Karpas-422 (cell line): ENCODE data around the gene KLHL30. TPM values are rescaled to one million over a fixed set of nuclear protein-coding genes. Genes with fewer than 3 reads are reported as not detected.

Source experiments
- DNase-seq: peaks from one replicate; pipeline ENCODE4 v3.0.0-alpha.2; 2015
- H2AFZ ChIP-seq: fragments of 200-600 bp; sonication (generic); 2 replicates; pipeline ENCODE4 v1.6.1; 2014; ENCODE audit warnings: antibody characterized with exemption, low read length, mixed read lengths
- H3K27ac ChIP-seq: fragments of 200-600 bp; sonication (generic); 2 replicates; pipeline ENCODE4 v1.5.1; 2014; ENCODE audit warnings: mild to moderate bottlenecking, low read length, moderate library complexity
- H3K27me3 ChIP-seq: fragments of 200-600 bp; sonication (generic); 2 replicates; pipeline ENCODE4 v1.6.1; 2014; ENCODE audit warnings: low read length, mixed read lengths
- H3K36me3 ChIP-seq: fragments of 200-600 bp; sonication (generic); 2 replicates; pipeline ENCODE4 v1.6.1; 2014; ENCODE audit warnings: low read length, mixed read lengths; ENCODE audit not compliant: insufficient read depth
- H3K4me1 ChIP-seq: fragments of 200-600 bp; sonication (generic); 2 replicates; pipeline ENCODE4 v1.6.1; 2014; ENCODE audit warnings: mild to moderate bottlenecking, low read length, mixed read lengths
- H3K4me2 ChIP-seq: fragments of 200-600 bp; sonication (generic); 2 replicates; pipeline ENCODE4 v1.6.1; 2014; ENCODE audit warnings: low read length, low read depth, mild to moderate bottlenecking; ENCODE audit not compliant: poor library complexity, severe bottlenecking
- H3K4me3 ChIP-seq: fragments of 200-600 bp; sonication (generic); 2 replicates; pipeline ENCODE4 v1.5.1; 2014; ENCODE audit warnings: mild to moderate bottlenecking, antibody characterized with exemption, low read length, mixed read lengths
- H3K79me2 ChIP-seq: fragments of 200-600 bp; sonication (generic); 2 replicates; pipeline ENCODE4 v1.6.1; 2014; ENCODE audit warnings: mild to moderate bottlenecking, low read length, mixed read lengths
- H3K9ac ChIP-seq: fragments of 200-600 bp; sonication (generic); 2 replicates; pipeline ENCODE4 v1.6.0; 2014; ENCODE audit warnings: low read length
- H3K9me2 ChIP-seq: fragments of 200-600 bp; sonication (generic), shearing (Covaris generic); replicated peaks from 2 replicates; pipeline ENCODE4 v1.6.0; 2014; ENCODE audit warnings: mild to moderate bottlenecking, low read length, moderate library complexity; ENCODE audit not compliant: insufficient read depth
- H3K9me3 ChIP-seq: fragments of 300-700, 200-600 bp; sonication (generic); 2 replicates; pipeline ENCODE4 v1.6.1; 2014; ENCODE audit warnings: low read length, mixed read lengths
- H4K20me1 ChIP-seq: fragments of 200-600 bp; sonication (generic); 2 replicates; pipeline ENCODE4 v1.6.1; 2014; ENCODE audit warnings: mild to moderate bottlenecking, antibody characterized with exemption, low read length, low read depth; ENCODE audit not compliant: insufficient read depth
- total RNA-seq: library from RNA; depleted of rRNA; stranded (reverse); fragments of >200 nt; shearing (Covaris generic); gene quantifications from 2 replicates; pipeline ENCODE4 v1.2.3, GENCODE V29; 2014; ENCODE audit warnings: low replicate concordance

The KLHL30 gene
- total RNA-seq, 1 experiment from 2014 or later, result not detected

DNA sequence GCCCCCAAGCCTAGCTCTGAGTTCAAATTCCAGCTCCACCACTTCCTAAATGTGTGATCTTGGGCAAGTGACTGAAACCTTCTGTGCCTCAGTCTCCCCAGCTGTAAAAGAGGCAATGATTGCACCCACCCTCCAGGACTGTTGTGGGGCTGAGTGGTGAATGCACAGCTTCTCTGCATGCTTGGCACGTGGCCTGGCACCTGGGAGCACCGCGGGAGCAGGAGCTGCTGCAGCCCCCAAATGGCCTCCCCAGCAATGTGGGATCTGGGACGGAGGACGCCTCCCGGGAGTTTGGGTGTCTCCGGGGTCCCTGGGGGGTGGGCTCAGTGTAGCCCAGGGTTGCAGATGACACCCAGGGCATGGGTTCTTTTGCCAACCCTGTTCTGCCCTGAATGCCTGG lies 1.6 kb downstream of the KLHL30 start:
- Histone ChIP-seq H3K27ac (no peak overlapping the region), H2AFZ (no peak overlapping the region), H3K36me3 (no peaks in the 10 kb centered on the region), H3K27me3 (no peaks in the 10 kb centered on the region), H3K4me3 (no peak overlapping the region), H3K79me2 (no peaks in the 10 kb centered on the region), H3K4me2 (no peak overlapping the region), H4K20me1 (no peaks in the 10 kb centered on the region), H3K9ac (no peak overlapping the region), H3K4me1 (peaks cover 16% of the 10 kb centered on the region), H3K9me2 (no peaks in the 10 kb centered on the region), H3K9me3 (no peaks in the 10 kb centered on the region)
- no peak for DNase-seq

DNA sequence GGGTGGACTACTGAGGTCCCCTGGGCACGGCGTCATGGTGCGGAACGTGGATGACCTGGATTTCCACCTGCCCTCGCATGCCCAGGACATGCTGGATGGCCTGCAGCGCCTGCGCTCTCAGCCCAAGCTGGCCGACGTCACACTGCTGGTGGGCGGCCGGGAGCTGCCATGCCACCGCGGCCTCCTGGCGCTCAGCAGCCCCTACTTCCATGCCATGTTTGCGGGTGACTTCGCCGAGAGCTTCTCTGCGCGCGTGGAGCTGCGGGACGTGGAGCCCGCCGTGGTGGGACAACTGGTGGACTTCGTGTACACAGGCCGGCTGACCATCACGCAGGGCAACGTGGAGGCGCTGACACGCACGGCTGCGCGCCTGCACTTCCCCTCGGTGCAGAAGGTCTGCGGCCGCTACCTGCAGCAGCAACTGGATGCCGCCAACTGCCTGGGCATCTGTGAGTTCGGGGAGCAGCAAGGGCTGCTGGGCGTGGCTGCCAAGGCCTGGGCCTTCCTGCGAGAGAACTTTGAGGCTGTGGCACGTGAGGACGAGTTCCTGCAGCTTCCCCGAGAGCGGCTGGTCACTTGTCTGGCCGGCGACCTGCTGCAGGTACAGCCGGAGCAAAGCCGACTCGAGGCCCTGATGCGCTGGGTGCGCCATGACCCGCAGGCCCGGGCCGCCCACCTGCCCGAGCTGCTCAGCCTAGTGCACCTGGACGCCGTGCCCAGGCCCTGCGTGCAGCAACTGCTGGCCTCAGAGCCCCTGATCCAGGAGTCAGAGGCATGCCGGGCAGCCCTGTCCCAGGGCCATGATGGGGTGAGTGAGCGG lies 2.5 kb downstream of the KLHL30 start:
- Histone ChIP-seq H2AFZ (no peak overlapping the region), H4K20me1 (no peaks in the 10 kb centered on the region), H3K4me2 (no peak overlapping the region), H3K9me2 (no peaks in the 10 kb centered on the region), H3K4me1 (peaks cover 16% of the 10 kb centered on the region), H3K9me3 (no peaks in the 10 kb centered on the region), H3K27me3 (no peaks in the 10 kb centered on the region), H3K9ac (no peak overlapping the region), H3K79me2 (no peaks in the 10 kb centered on the region), H3K27ac (no peak overlapping the region), H3K36me3 (no peaks in the 10 kb centered on the region), H3K4me3 (no peak overlapping the region)
- no peak for DNase-seq

DNA sequence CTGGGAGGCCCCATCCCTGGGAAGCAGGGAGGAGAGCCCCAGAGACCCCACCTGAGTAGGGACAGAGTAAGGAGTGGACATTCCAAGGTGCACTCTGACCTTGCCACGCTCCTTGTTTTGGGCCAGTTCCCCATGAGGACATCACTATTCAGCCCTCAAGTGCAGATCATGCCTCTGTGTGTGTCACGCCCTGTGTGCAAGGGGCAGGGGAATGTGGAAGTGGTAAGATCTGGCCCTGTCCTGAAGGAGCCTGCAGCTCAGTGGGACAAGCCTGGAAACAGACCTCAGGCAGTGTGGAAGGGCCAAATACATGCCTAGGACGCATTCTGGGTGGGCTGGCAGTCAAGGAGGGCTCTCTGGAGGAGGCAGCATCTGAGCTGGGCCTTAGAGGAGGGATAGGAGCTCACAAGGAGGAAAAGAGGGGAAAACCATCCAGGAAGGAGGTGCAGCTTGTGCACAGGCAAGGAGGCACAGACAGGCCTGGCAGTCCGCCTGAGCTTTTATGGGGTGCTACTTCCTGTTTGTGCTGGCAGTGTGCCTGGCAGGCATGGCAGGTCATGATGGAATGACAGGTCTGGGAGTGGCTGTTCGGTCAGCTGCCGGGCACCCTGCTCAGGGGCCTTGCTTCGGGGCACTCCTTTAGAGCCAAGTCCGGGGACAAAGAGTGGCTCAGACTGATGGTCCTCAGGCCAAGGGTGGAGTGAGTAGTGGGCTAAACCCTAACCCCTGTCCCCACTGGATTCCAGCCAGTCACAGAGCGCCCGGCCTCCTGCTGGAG lies 3.3 kb downstream of the KLHL30 start:
- Histone ChIP-seq H2AFZ (no peak overlapping the region), H3K27me3 (no peaks in the 10 kb centered on the region), H3K9me2 (no peaks in the 10 kb centered on the region), H3K4me1 (peaks cover 16% of the 10 kb centered on the region), H3K4me2 (no peak overlapping the region), H3K4me3 (no peak overlapping the region), H3K36me3 (no peaks in the 10 kb centered on the region), H3K9me3 (no peaks in the 10 kb centered on the region), H3K79me2 (no peaks in the 10 kb centered on the region), H4K20me1 (no peaks in the 10 kb centered on the region), H3K9ac (no peak overlapping the region), H3K27ac (no peak overlapping the region)
- DNase-seq, result peak; percentile 50

DNA sequence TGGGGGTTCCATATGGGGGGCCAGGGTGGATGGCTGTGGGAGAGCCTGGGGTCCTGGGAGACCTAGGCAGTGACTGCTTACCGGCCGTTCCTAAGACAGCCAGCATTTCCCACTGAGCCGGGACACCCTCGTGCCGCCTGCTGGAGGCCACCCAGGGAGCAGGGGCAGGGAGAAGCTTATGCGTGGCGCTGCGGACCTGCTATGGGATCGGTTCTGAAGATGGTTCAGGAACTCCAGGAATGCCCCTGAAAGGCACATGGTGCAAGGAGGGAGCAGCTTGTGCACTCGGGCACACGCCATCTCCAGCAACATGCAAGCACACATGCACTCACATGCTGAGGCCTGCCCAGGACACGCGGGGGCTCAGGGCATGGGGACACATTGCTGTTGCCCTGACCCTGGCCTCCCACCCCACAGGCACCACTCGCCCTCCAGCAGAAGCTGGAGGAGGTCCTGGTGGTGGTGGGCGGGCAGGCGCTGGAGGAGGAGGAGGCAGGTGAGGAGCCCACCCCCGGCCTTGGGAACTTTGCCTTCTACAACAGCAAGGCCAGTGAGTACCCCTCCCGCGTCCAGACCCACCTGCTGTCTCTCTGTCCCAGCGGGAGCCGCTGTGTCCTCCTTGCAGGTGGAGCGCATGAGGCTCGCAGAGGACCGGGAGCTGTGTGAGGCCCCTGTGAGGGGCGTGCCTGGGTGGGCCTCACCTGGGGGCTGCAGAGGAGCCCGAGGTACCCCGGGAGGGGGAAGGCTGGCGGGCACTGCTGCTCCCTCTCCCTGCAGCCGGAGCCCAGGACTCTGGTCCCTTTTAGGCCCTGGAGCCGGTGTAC lies 4.1 kb downstream of the KLHL30 start:
- Histone ChIP-seq H2AFZ (no peak overlapping the region), H3K4me1 (peaks cover 23% of the 10 kb centered on the region), H3K27ac (no peak overlapping the region), H3K4me3 (no peak overlapping the region), H3K4me2 (no peak overlapping the region), H3K9me2 (no peaks in the 10 kb centered on the region), H4K20me1 (no peaks in the 10 kb centered on the region), H3K9me3 (no peaks in the 10 kb centered on the region), H3K36me3 (no peaks in the 10 kb centered on the region), H3K79me2 (no peaks in the 10 kb centered on the region), H3K27me3 (no peaks in the 10 kb centered on the region), H3K9ac (no peak overlapping the region)
- DNase-seq, result no peak

DNA sequence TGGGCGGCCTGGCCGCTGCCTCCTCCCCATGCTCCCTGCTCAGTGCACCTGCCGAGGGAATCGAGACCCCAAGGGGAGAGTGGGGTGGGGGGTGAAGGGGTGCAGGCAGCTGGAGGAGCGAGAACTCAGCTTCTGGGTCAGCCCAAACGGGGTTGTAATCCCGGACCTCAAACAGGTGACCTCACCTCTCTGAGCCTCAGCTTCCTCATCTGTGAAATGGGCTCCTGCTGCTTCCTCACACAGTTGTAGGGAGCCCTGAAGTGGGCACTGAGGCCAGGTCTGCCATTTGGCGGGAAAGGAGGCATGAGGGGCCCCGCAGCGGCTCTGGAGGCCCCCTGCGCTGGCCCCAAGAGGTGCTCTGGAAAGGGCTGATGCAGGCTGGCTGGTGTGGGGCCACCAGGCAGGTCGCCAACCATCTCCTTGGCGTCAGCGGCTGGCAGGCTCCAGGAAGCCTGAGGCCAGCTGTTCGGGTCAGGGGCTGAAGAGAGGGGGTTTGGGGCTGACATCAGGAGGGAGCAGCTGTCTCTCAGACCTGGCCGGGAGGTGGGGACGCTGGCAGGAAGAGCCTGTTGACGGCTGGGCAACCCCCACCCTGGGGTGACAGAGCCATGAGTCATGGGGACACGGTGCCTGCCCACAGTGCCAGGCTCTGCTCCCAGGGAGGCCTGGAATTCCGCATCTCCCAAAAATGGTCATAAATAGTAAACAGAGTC lies 4.9 kb downstream of the KLHL30 start:
- H3K27me3 ChIP-seq, result no peaks in the 10 kb centered on the region
- H4K20me1 ChIP-seq, result no peaks in the 10 kb centered on the region
- no peak overlapping the region for H3K27ac ChIP-seq
- H3K4me2 ChIP-seq, result no peak overlapping the region
- no peaks in the 10 kb centered on the region for H3K79me2 ChIP-seq
- peaks cover 20% of the 10 kb centered on the region for H3K4me1 ChIP-seq
- H3K9me3 ChIP-seq, result no peaks in the 10 kb centered on the region
- no peak overlapping the region for H2AFZ ChIP-seq
- no peaks in the 10 kb centered on the region for H3K36me3 ChIP-seq
- H3K9me2 ChIP-seq, result no peaks in the 10 kb centered on the region
- no peak overlapping the region for H3K9ac ChIP-seq
- DNase-seq, result no peak
- no peak overlapping the region for H3K4me3 ChIP-seq

GRCh38 chr2:238144262-238144661 lies 5.8 kb downstream of the KLHL30 start:
- no peaks in the 10 kb centered on the region for H4K20me1 ChIP-seq
- peaks cover 12% of the 10 kb centered on the region for H3K4me1 ChIP-seq
- no peaks in the 10 kb centered on the region for H3K27me3 ChIP-seq
- no peaks in the 10 kb centered on the region for H3K36me3 ChIP-seq
- no peak for DNase-seq
- no peak overlapping the region for H3K27ac ChIP-seq
- H3K9me2 ChIP-seq, result no peaks in the 10 kb centered on the region
- no peaks in the 10 kb centered on the region for H3K79me2 ChIP-seq
- no peak overlapping the region for H3K9ac ChIP-seq
- H3K4me3 ChIP-seq, result no peak overlapping the region
- no peak overlapping the region for H3K4me2 ChIP-seq
- H3K9me3 ChIP-seq, result no peaks in the 10 kb centered on the region
- no peak overlapping the region for H2AFZ ChIP-seq

DNA sequence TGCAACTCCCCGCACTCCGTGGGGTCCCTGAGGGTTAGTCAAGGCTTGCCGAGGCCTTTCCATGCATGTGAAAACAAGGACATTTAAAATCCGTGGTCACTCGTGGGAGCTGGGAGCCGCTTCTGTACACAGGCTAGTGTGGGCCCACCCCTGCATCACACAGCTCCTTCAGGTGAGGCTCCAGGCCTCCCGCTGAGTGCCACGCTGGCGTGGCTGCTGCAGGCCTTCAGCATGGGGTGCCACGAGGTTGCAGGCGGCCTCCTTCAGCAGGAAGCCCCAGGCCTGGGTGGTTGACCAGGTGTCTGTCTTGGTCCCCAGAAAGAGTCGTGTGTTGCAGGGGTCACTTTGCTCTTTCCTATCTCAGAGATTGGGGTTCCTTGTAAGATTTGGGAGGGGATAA lies 6.6 kb downstream of the KLHL30 start:
- H3K4me3 ChIP-seq, result no peak overlapping the region
- DNase-seq, result no peak
- no peaks in the 10 kb centered on the region for H3K9me2 ChIP-seq
- no peaks in the 10 kb centered on the region for H3K27me3 ChIP-seq
- H3K27ac ChIP-seq, result no peak overlapping the region
- no peak overlapping the region for H3K9ac ChIP-seq
- peaks cover 7% of the 10 kb centered on the region for H3K4me1 ChIP-seq
- no peak overlapping the region for H2AFZ ChIP-seq
- H3K36me3 ChIP-seq, result no peaks in the 10 kb centered on the region
- no peaks in the 10 kb centered on the region for H4K20me1 ChIP-seq
- no peaks in the 10 kb centered on the region for H3K9me3 ChIP-seq
- H3K79me2 ChIP-seq, result no peaks in the 10 kb centered on the region
- no peak overlapping the region for H3K4me2 ChIP-seq
